Gastrocnemius medialis (tissue), 4 donors: ENCODE measurements around the gene PYM1.

Experiments used
- POLR2A ChIP-seq, 2 donors: fragments of 450-650 bp; IDR thresholded peaks; one replicate each; pipeline ENCODE4 v1.6.1; 2017; ENCODE audit warnings: antibody characterized with exemption in 2 of 2, mild to moderate bottlenecking in 2 of 2, moderate library complexity in 2 of 2
- TF ChIP-seq, protein P1 (sequence below), 5 experiments: fragments of 450-650 bp in 3 of 5; fragments of 200-600 bp in 2 of 5; sonication (generic) in 2 of 5; IDR thresholded peaks in 4 of 5; conservative IDR thresholded peaks in 1 of 5; 1 replicate in 4 of 5; 2 replicates in 1 of 5; pipeline ENCODE4 v1.5.1; 2016 to 2019; ENCODE audit warnings: antibody characterized with exemption in 5 of 5, mild to moderate bottlenecking in 3 of 5, moderate library complexity in 3 of 5

DNA sequence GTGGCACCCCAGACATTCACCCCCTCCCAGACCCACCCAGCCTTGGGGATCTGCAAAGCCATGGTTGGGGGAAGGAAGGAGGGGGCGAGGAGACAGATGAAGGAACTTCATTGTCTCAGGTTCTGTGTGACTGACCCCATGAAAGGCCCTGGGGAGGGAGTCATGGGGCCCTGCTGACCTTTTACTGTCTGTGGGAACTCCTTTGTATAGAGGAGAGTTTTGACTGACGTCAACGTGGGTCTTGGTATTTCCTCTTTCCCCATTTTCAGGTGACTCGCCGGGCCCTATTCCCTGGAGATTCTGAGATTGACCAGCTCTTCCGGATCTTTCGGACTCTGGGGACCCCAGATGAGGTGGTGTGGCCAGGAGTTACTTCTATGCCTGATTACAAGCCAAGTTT is 43.1 kb upstream of the PYM1 start:
- TF ChIP-seq, protein P1, sequence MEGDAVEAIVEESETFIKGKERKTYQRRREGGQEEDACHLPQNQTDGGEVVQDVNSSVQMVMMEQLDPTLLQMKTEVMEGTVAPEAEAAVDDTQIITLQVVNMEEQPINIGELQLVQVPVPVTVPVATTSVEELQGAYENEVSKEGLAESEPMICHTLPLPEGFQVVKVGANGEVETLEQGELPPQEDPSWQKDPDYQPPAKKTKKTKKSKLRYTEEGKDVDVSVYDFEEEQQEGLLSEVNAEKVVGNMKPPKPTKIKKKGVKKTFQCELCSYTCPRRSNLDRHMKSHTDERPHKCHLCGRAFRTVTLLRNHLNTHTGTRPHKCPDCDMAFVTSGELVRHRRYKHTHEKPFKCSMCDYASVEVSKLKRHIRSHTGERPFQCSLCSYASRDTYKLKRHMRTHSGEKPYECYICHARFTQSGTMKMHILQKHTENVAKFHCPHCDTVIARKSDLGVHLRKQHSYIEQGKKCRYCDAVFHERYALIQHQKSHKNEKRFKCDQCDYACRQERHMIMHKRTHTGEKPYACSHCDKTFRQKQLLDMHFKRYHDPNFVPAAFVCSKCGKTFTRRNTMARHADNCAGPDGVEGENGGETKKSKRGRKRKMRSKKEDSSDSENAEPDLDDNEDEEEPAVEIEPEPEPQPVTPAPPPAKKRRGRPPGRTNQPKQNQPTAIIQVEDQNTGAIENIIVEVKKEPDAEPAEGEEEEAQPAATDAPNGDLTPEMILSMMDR (IDR thresholded peaks at IDR 0.05 in 4 of 5, conservative IDR thresholded peaks at IDR 0.05 in 1 of 5) = no peak
- no peak for TF ChIP-seq POLR2A (IDR thresholded peaks at IDR 0.05)
